IMR-90 (cell line): ENCODE data around the gene CMSS1. TPM values are rescaled to one million over a fixed set of nuclear protein-coding genes. Genes with fewer than 3 reads are reported as not detected.

Source experiments
- ATAC-seq: fragments of 200-7000 bp; cut with Tn5 transposase; 2 replicates; pipeline ENCODE4 v1.9.1; 2020; ENCODE audit warnings: low read depth, mild to moderate bottlenecking, moderate library complexity
- BruUV-seq: library from RNA; stranded (reverse); fragments of 400-500 nt; replicated peaks from 2 replicates; lab custom pipeline; 2021; lab: Mats Ljungman, UMichigan
- CTCF ChIA-PET: fragments of 300-600 bp; formaldehyde crosslinking; extraction: SDS; loops from one replicate; lab custom pipeline; 2021; ENCODE audit warnings: antibody characterized with exemption; lab: Yijun Ruan, JAX
- POLR2A ChIA-PET: fragments of 300-600 bp; sonication (Branson Sonifier 250); formaldehyde crosslinking; loops from one replicate; lab custom pipeline; 2022; ENCODE audit warnings: antibody characterized with exemption; ENCODE audit not compliant: unreplicated experiment; lab: Charles Lee
- DNase-seq: peaks from one replicate; pipeline ENCODE4 v3.0.0; 2013
- H2AFZ ChIP-seq: replicated peaks from 2 replicates; pipeline ENCODE3; 2013; ENCODE audit warnings: low read length, mild to moderate bottlenecking; ENCODE audit not compliant: poor library complexity
- H2AK5ac ChIP-seq: 2 replicates; pipeline ENCODE4 v1.6.1; 2013; ENCODE audit warnings: low read depth, low read length, inconsistent platforms
- H2AK9ac ChIP-seq: replicated peaks from 2 replicates; pipeline ENCODE3; 2013; ENCODE audit warnings: mild to moderate bottlenecking, low read depth, low read length, moderate library complexity; ENCODE audit not compliant: poor library complexity
- H2BK120ac ChIP-seq: 2 replicates; pipeline ENCODE4 v1.6.1; 2013; ENCODE audit warnings: low read depth, low read length, inconsistent platforms
- H2BK15ac ChIP-seq: 3 replicates; pipeline ENCODE4 v1.6.1; 2013; ENCODE audit warnings: low read depth, low read length, inconsistent platforms
- H2BK20ac ChIP-seq: 2 replicates; pipeline ENCODE4 v1.6.1; 2013; ENCODE audit warnings: low read depth, mild to moderate bottlenecking, inconsistent platforms, low read length, moderate library complexity
- H2BK5ac ChIP-seq: 2 replicates; pipeline ENCODE4 v1.6.1; 2013; ENCODE audit warnings: mild to moderate bottlenecking, low read depth, low read length, inconsistent platforms; ENCODE audit not compliant: poor library complexity, severe bottlenecking
- H3K14ac ChIP-seq: replicated peaks from 2 replicates; pipeline ENCODE4 v1.6.1; 2013; ENCODE audit warnings: low read depth, low read length, inconsistent platforms
- H3K18ac ChIP-seq: 2 replicates; pipeline ENCODE4 v1.6.1; 2013; ENCODE audit warnings: low read depth, low read length, control low read depth
- H3K23ac ChIP-seq: 2 replicates; pipeline ENCODE4 v1.6.1; 2013; ENCODE audit warnings: low read depth, low read length, inconsistent platforms
- H3K27ac ChIP-seq: 2 replicates; pipeline ENCODE4 v1.5.1; 2013; ENCODE audit warnings: mild to moderate bottlenecking, control low read depth, low read length; ENCODE audit not compliant: insufficient read depth
- H3K27me3 ChIP-seq: 2 replicates; pipeline ENCODE4 v1.6.1; 2013; ENCODE audit warnings: low read length; ENCODE audit not compliant: control insufficient read depth, insufficient read depth
- H3K36me3 ChIP-seq: 2 replicates; pipeline ENCODE4 v1.6.1; 2013; ENCODE audit warnings: low read length, mixed read lengths; ENCODE audit not compliant: control insufficient read depth, insufficient read depth
- H3K4ac ChIP-seq: 2 replicates; pipeline ENCODE4 v1.6.1; 2013; ENCODE audit warnings: low read depth, low read length, inconsistent platforms
- H3K4me1 ChIP-seq: 2 replicates; pipeline ENCODE4 v1.6.1; 2013; ENCODE audit warnings: low read length, mixed read lengths; ENCODE audit not compliant: control insufficient read depth, insufficient read depth
- H3K4me2 ChIP-seq: 2 replicates; pipeline ENCODE4 v1.6.1; 2013; ENCODE audit warnings: low read depth, mild to moderate bottlenecking, control low read depth, low read length, moderate library complexity
- H3K4me3 ChIP-seq: 2 replicates; pipeline ENCODE4 v1.5.1; 2013; ENCODE audit warnings: low read depth, mild to moderate bottlenecking, control low read depth, low read length, moderate library complexity; ENCODE audit not compliant: insufficient read depth
- H3K56ac ChIP-seq: 2 replicates; pipeline ENCODE4 v1.6.1; 2013; ENCODE audit warnings: low read length, inconsistent platforms; ENCODE audit not compliant: insufficient read depth; ENCODE audit errors: extremely low read depth
- H3K79me1 ChIP-seq, 2 experiments: 2 replicates each; pipeline ENCODE4 v1.6.1; 2013; ENCODE audit warnings: low read length in 2 of 2, inconsistent platforms in 1 of 2, low read depth in 1 of 2
- H3K9ac ChIP-seq: 2 replicates; pipeline ENCODE4 v1.6.1; 2013; ENCODE audit warnings: low read depth, low read length, control low read depth
- H3K9me1 ChIP-seq: 2 replicates; pipeline ENCODE4 v1.6.1; 2013; ENCODE audit warnings: low read length, inconsistent platforms; ENCODE audit not compliant: insufficient read depth
- H3K9me3 ChIP-seq: 2 replicates; pipeline ENCODE4 v1.6.1; 2013; ENCODE audit warnings: low read length; ENCODE audit not compliant: control insufficient read depth, insufficient read depth
- H4K20me1 ChIP-seq: 2 replicates; pipeline ENCODE4 v1.6.1; 2013; ENCODE audit warnings: low read length, inconsistent platforms; ENCODE audit not compliant: insufficient read depth
- H4K5ac ChIP-seq: 2 replicates; pipeline ENCODE4 v1.6.1; 2013; ENCODE audit warnings: mild to moderate bottlenecking, low read depth, low read length, control low read depth
- H4K8ac ChIP-seq, 2 experiments: 2 replicates each; pipeline ENCODE4 v1.6.1; 2013; ENCODE audit warnings: low read depth in 2 of 2, low read length in 2 of 2, control low read depth in 1 of 2, inconsistent platforms in 1 of 2
- H4K91ac ChIP-seq: 2 replicates; pipeline ENCODE4 v1.6.1; 2013; ENCODE audit warnings: low read depth, low read length, inconsistent platforms; ENCODE audit not compliant: insufficient read depth
- CEBPB ChIP-seq: IDR thresholded peaks from 2 replicates; pipeline ENCODE4 v1.6.1; 2012; ENCODE audit warnings: low read depth, low read length, improper control_type of control experiment
- MAZ ChIP-seq: IDR thresholded peaks from 2 replicates; pipeline ENCODE4 v1.6.1; 2012; ENCODE audit warnings: low read depth, mild to moderate bottlenecking, low read length, improper control_type of control experiment, moderate library complexity, borderline replicate concordance
- WGBS, 2 experiments: methylation state at CpG; one replicate each; pipeline versions ENCODE4 v1.1.5 to v1.1.7; 2013; ENCODE audit warnings: missing lambda C conversion rate in 2 of 2; ENCODE audit not compliant: insufficient read length in 1 of 2; ENCODE audit errors: extremely low coverage in 2 of 2; 5-methylcytosine and 5-hydroxymethylcytosine counted together
- dilution Hi-C: fragments of 300-500 bp; cut with HindIII; formaldehyde crosslinking; loops from one replicate; pipeline ENCODE4 v1.14.3; 2018; ENCODE audit warnings: low sequenced_read_pairs; ENCODE audit not compliant: unreplicated experiment
- in situ Hi-C: fragments of 300-500 bp; cut with MboI; formaldehyde crosslinking; loops from 3 replicates; pipeline ENCODE4 v1.14.3; 2019; ENCODE audit warnings: low sequenced_read_pairs, inconsistent platforms, mixed read lengths
- intact Hi-C: fragments of 100-400 bp; cut with micrococcal nuclease; formaldehyde crosslinking; loops from 2 replicates; pipeline ENCODE4 v1.10.0; 2022
- polyA plus RNA-seq, 3 experiments: library from polyadenylated mRNA; depleted of rRNA; stranded (reverse); fragments of >200 nt; gene quantifications; 2 replicates each; pipeline ENCODE4 v1.2.3, GENCODE V29; 2012; ENCODE audit warnings: low replicate concordance in 1 of 3
- total RNA-seq: library from RNA; depleted of rRNA; stranded (reverse); fragments of >200 nt; gene quantifications from 2 replicates; pipeline ENCODE4 v1.2.3, GENCODE V29; 2012

The CMSS1 gene
- total and polyA plus RNA-seq, 2 of the 4 experiments (the other 2 are of a cell fraction) = 12.5 to 13.6 TPM

DNA sequence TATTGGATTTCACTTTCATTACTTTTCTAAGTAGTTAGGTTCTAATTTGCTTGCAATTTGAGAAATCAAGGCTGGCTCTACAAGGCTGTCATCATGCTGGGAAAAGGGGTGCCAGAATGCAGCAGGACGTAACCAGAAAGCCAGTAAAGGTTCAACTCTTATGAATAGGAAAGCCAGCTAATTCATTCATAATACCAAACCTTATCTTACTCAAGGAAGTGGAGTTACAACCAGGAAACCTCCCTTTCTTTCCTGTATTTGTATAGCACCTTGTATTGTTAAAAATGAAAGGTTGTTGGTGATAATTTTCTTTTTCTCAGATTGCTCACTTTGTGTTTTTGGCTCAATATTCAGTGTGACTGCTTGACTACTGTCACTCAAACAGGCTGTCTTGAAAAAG, 187.3 kb downstream of the CMSS1 start:
- H3K9ac ChIP-seq = no peak overlapping the region
- peaks cover 7 to 10% of the 10 kb centered on the region in 2 experiments; a peak in 3 of 4 replicates for H3K79me1 ChIP-seq
- no peak overlapping the region for H3K27ac ChIP-seq
- H4K5ac ChIP-seq = peak overlapping the region; percentile 53
- H3K36me3 ChIP-seq = no peaks in the 10 kb centered on the region
- DNase-seq (no peak), ATAC-seq (no peak)
- H3K27me3 ChIP-seq = no peaks in the 10 kb centered on the region
- H3K4me3 ChIP-seq = no peak overlapping the region
- in situ Hi-C loops = no loop called here
- H3K18ac ChIP-seq = peak overlapping the region; percentile 63
- dilution Hi-C loops = no loop called here
- peaks cover 11% of the 10 kb centered on the region for H3K4me1 ChIP-seq
- WGBS, 2 experiments = no CpG with 5 or more reads among the region's 1 CpG
- peak overlapping the region; percentile 58; the same call in 1 of the 2 replicates for H2BK20ac ChIP-seq
- no peaks in the 10 kb centered on the region for H3K9me3 ChIP-seq
- no TSS peak for BruUV-seq
- intact Hi-C loops = no loop called here
- peaks cover 13% of the 10 kb centered on the region; the same call in 1 of the 2 replicates for H3K9me1 ChIP-seq
- H3K4ac ChIP-seq = peak overlapping the region; percentile 20; the same call in 1 of the 2 replicates
- no peak overlapping the region for H3K14ac ChIP-seq
- no peak overlapping the region for H3K4me2 ChIP-seq
- H2AK9ac ChIP-seq = no peak overlapping the region
- no peak overlapping the region for H2BK5ac ChIP-seq
- peak overlapping the region; percentile 28; the same call in 1 of the 2 replicates for H4K91ac ChIP-seq
- H4K20me1 ChIP-seq = no peaks in the 10 kb centered on the region
- 0 out of 2 replicates have a peak overlapping the region, but pooled peaks have one; percentile 8 for H3K23ac ChIP-seq
- ChIA-PET CTCF (no interaction called here), POLR2A (no interaction called here)
- no peak for TF ChIP-seq CEBPB
- TF ChIP-seq MAZ = no peak
- peak overlapping the region; percentile 62; the same call in 1 of the 3 replicates for H2BK15ac ChIP-seq
- no peak overlapping the region for H2AFZ ChIP-seq
- H3K56ac ChIP-seq = no peak overlapping the region
- peak overlapping the region; percentile 63; the same call in 1 of the 2 replicates for H2BK120ac ChIP-seq
- H4K8ac ChIP-seq = no peak overlapping the region
- peak overlapping the region; percentile 28 for H2AK5ac ChIP-seq
